Mucosa of descending colon (tissue), 3 donors: Measurements from ENCODE around the gene ZBTB22. TPM values are rescaled to one million over a fixed set of nuclear protein-coding genes. Genes with fewer than 3 reads are reported as not detected.
"Not testable (repeated sequence)": the region's sequence is repeated elsewhere in the genome, so short reads cannot be mapped to it uniquely, and the experiment has no call there.

Experiments used
- ATAC-seq: fragments of 200-7000 bp; cut with Tn5 transposase; one replicate; pipeline ENCODE4 v1.9.1; 2020; ENCODE audit warnings: mild to moderate bottlenecking, moderate library complexity
- DNase-seq, 3 donors: peaks; one replicate each; pipeline ENCODE4 v3.0.0-alpha.2; 2020
- H3K36me3 ChIP-seq: fragments of 200-600 bp; one replicate; pipeline ENCODE4 v1.8.0; 2021; ENCODE audit warnings: low read depth, mild to moderate bottlenecking
- H3K4me1 ChIP-seq: fragments of 200-600 bp; one replicate; pipeline ENCODE4 v1.8.0; 2021; ENCODE audit warnings: low read depth, mild to moderate bottlenecking
- H3K4me3 ChIP-seq: fragments of 200-600 bp; one replicate; pipeline ENCODE4 v1.8.0; 2021; ENCODE audit warnings: mild to moderate bottlenecking
- H3K9me3 ChIP-seq: fragments of 200-600 bp; one replicate; pipeline ENCODE4 v1.8.0; 2021; ENCODE audit warnings: mild to moderate bottlenecking
- intact Hi-C, 2 donors: fragments of 100-400 bp; cut with DNase I in 1 of 2; cut with micrococcal nuclease in 1 of 2; formaldehyde crosslinking; loops; one replicate each; pipeline versions ENCODE4 v1.11.0 to v1.11.1; 2022; cut with DNase I, micrococcal nuclease
- long read RNA-seq, 2 donors: library from polyadenylated mRNA; unstranded; transcript quantifications; one replicate each; pipeline ENCODE4 v2.0.0, GENCODE V29; 2019 to 2021
- total RNA-seq, 3 donors: library from RNA; stranded (reverse); fragmentation: NEBNext Ultra II Directional in 2 of 3; extraction: Animal tissue kit (Norgen Biotek cat#: 25700) in 2 of 3; gene quantifications; one replicate each; pipeline versions ENCODE4 v1.2.1 to v1.2.4, GENCODE V29; 2021 to 2023
- TF ChIP-seq, protein P1 (sequence below): fragments of 200-600 bp; IDR thresholded peaks from one replicate; pipeline ENCODE4 v1.8.0; 2022; ENCODE audit warnings: antibody characterized with exemption, mild to moderate bottlenecking
- donor health status: DM: no; HTN: no; CAD: no; lungs with moderate emphysema.
- donor health status: DM: no; HTN: no; CAD: no.
- donor health status: DM: no; HTN: yes; CAD: no.

ZBTB22 gene
- 10 to 100 TPM; 18.5 to 23.7 (median 20.1) TPM for total RNA-seq
- long read RNA-seq, donor 1, transcript ZBTB22-208 (2 exons, 2,651 nt): major isoform, 29 of 44 reads
- long read RNA-seq, donor 1, partial matches to known transcripts: 0 of 44 reads
- long read RNA-seq, donor 1, other reads (novel, unspliced or antisense): 15 of 44 reads
- long read RNA-seq, donor 2, partial matches to known transcripts: 0 of 1 reads
- long read RNA-seq, donor 2, other reads (novel, unspliced or antisense): 1 of 1 reads

DNA sequence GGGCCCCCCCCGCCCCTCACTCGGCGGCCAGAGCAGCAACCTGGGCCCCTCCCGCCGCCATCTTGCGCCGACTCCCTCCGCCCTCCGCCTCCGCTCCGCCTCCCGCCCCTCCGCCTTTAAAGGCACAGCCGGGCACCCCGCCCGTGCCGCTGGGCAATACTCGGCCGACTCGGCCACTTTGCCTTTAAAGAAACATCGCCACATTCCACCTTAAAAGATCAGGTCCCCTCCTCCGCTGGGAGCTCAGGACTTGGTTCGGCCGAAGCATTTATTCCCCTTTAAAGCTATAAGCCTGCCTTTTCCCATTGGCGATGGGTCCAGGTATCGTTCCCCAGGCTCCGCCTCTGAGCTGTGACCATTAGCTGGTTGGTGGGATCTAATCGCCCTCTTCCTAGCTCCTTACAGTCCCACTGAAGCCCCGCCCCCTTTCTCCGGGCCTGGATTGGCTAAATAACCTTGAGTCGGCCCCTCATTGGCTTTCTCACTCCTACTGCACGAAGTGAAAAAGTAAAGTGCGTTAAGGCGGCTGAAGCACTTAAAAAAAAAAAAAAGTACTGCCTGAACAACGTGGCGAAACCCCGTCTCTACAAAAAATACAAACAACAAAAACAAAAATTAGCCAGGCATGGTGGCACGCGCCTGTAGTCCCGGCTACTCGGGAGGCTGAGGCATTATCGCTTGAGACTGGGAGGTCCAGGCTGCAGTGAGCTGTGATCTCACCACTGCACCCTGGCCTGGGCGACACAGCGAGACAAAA lies at the start of gene ZBTB22:
ZBTB22 (minus strand) TSS at position 76 of the 757 bp plus-strand sequence. CDS start 828 bp downstream, outside the sequence.
- peak within 1 kb of the TSS; percentile 19 for H3K4me3 ChIP-seq
- H3K36me3 ChIP-seq: peaks cover 1% of the 10 kb centered on the region
- H3K4me1 ChIP-seq: peaks cover 35% of the 10 kb centered on the region
- intact Hi-C loops: no loop called here
- ATAC-seq (peak; percentile 72), DNase-seq (peak; percentile 97 to 100 (median 99))
- no peaks in the 10 kb centered on the region for H3K9me3 ChIP-seq
- TF ChIP-seq, protein P1, sequence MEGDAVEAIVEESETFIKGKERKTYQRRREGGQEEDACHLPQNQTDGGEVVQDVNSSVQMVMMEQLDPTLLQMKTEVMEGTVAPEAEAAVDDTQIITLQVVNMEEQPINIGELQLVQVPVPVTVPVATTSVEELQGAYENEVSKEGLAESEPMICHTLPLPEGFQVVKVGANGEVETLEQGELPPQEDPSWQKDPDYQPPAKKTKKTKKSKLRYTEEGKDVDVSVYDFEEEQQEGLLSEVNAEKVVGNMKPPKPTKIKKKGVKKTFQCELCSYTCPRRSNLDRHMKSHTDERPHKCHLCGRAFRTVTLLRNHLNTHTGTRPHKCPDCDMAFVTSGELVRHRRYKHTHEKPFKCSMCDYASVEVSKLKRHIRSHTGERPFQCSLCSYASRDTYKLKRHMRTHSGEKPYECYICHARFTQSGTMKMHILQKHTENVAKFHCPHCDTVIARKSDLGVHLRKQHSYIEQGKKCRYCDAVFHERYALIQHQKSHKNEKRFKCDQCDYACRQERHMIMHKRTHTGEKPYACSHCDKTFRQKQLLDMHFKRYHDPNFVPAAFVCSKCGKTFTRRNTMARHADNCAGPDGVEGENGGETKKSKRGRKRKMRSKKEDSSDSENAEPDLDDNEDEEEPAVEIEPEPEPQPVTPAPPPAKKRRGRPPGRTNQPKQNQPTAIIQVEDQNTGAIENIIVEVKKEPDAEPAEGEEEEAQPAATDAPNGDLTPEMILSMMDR: no peak

DNA sequence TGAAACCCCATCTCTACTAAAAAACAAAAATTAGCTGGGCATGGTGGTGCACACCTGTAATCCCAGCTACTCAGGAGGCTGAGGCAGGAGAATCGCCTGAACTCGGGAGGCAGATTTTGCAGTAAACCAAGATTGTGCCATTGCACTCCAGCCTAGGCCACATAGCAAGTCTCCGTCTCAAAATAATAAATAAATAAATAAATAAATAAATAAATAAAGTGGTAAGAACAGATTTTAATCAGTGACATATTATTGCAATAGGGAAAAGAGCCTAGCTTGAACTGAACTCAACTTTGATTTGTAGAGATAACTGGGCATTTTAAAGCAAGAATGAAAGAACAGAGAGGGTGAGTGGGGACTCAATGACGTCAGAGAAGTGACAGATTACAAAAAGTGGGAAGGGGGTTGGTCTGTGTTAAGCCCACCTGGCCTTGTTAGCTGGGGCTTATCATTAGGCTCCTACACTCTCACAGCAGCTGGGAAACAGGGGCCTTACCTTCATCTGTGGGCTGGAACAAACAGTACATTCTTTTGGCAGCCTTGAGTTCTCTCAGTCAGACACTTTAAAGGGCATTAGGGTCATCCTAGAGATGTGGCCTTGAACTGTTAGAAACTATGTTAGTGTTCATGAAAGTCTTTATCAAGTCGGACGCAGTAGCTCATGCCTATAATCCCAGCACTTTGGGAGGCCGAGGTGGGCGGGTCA lies 49.6 kb upstream of the ZBTB22 start:
- no peaks in the 10 kb centered on the region for H3K9me3 ChIP-seq
- intact Hi-C loops: no loop called here
- TF ChIP-seq, protein P1: no peak
- no peaks in the 10 kb centered on the region for H3K36me3 ChIP-seq
- ATAC-seq (no peak), DNase-seq (no peak)
- no peak overlapping the region for H3K4me3 ChIP-seq
- H3K4me1 ChIP-seq: no peaks in the 10 kb centered on the region

- ATAC-seq, intact Hi-C loops: not testable (repeated sequence)
Measured at GRCh38 chr6:33365206-33365971, 47.8 kb upstream of the ZBTB22 start.

DNA sequence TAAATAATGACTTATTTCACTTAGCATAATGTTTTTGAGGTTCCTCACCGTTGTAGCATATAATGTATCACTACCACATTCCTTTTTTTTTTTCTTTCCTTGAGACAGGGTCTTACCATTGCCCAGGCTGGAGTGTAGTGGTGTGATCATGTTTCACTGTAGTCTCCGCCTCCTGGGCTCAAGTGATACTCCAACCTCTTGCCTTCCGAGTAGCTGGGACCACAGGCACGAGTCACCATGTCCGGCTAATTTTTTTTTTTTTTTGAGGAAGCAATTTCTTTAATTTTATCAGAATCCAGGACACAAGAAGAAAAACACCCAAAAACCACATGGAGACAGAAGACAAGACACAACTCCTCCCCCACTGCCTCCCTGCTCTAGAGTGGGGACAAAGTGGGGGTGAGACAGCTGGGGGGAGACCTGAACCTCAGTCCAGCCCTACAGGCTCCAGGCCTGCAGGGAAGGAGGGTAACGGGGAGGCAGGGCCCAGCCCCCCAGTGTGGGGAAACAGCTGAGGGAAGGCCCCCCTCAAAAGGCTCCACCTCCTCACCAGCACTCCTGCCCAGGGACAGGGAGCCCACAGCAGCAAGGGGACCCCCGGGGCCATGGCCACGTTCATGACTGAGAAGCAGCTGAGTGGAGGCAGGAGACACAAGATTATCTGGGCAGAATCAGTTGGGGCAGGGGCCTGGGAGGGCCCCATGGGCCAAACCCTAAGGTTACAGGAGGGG lies 47.1 kb upstream of the ZBTB22 start:
- H3K36me3 ChIP-seq, H3K9me3 ChIP-seq, ATAC-seq, H3K4me3 ChIP-seq, H3K4me1 ChIP-seq, intact Hi-C loops, DNase-seq: not testable (repeated sequence)

More at GRCh38 chr6:33365206-33365971, 47.8 kb upstream of the ZBTB22 start:
- DNase-seq, H3K4me1 ChIP-seq, H3K9me3 ChIP-seq, H3K36me3 ChIP-seq, H3K4me3 ChIP-seq: not testable (repeated sequence)

DNA sequence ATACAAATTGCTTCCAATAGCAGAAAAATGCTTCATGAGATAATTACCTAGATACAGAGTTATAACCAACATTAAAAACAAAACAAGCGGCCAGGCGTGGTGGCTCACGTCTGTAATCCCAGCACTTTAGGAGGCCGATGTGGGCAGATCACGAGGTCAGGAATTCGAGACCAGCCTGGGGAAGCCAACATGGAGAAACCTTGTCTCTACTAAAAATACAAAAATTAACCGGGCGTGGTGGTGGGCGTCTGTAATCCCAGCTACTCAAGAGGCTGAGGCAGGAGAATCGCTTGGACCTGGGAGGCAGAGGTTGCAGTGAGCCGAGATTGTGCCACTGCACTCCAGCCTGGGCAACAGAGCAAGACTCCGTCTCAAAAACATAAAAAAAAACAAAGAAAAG lies 45.9 kb upstream of the ZBTB22 start:
- H3K36me3 ChIP-seq, ATAC-seq, H3K4me3 ChIP-seq, intact Hi-C loops, DNase-seq, H3K9me3 ChIP-seq, H3K4me1 ChIP-seq: not testable (repeated sequence)

DNA sequence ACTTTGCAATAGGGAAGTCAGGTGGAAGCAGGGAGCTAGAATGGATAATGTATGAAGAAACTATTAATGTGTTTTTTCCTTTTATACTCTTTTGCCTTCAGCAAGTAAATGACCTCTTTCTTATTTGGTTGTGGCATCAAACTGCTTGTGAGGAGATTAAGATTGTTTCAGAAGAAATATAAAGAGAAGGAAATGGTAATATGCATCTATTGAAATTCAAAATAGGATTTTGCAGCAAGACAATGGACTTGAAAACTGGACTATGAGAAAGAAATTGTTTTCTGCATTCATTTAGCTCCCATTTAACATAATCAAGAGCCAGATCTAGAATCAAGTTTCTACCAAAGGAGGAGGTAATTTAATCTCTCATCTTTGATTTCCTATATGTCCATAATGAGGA lies 41.8 kb upstream of the ZBTB22 start:
- intact Hi-C loops: no loop called here
- ATAC-seq (no peak), DNase-seq (no peak)
- peaks cover 3% of the 10 kb centered on the region for H3K4me1 ChIP-seq
- TF ChIP-seq, protein P1: no peak
- no peaks in the 10 kb centered on the region for H3K9me3 ChIP-seq
- H3K4me3 ChIP-seq: no peak overlapping the region
- H3K36me3 ChIP-seq: no peaks in the 10 kb centered on the region

- DNase-seq, H3K9me3 ChIP-seq, H3K4me3 ChIP-seq, H3K36me3 ChIP-seq, H3K4me1 ChIP-seq, intact Hi-C loops, ATAC-seq: not testable (repeated sequence)
Measured at GRCh38 chr6:33357160-33357871, 39.8 kb upstream of the ZBTB22 start.
